HEK293 (cell line): ENCODE data around the gene FGD5.

Experiments used
- CTCF ChIA-PET: fragments of 350-600 bp; formaldehyde crosslinking; extraction: SDS; loops from one replicate; lab custom pipeline; 2021; ENCODE audit warnings: antibody characterized with exemption; lab: Yijun Ruan, JAX
- POLR2A ChIA-PET: fragments of 300-600 bp; formaldehyde crosslinking; extraction: SDS; loops from one replicate; lab custom pipeline; 2020; ENCODE audit warnings: antibody characterized with exemption, inconsistent platforms; lab: Yijun Ruan, JAX
- H3K27ac ChIP-seq: fragments of 200-500 bp; sonication (Bioruptor generic); 2 replicates; pipeline ENCODE4 v1.5.1; 2014; ENCODE audit warnings: low read depth, low read length, control low read depth, inconsistent platforms; ENCODE audit errors: extremely low read depth
- H3K36me3 ChIP-seq, 2 experiments: fragments of 200-500 bp in 1 of 2; sonication (Bioruptor generic) in 1 of 2; 1 replicate in 1 of 2; 2 replicates in 1 of 2; pipeline ENCODE4 v1.5.1; 2014 to 2017; ENCODE audit warnings: inconsistent platforms in 2 of 2, low read length in 2 of 2; ENCODE audit not compliant: control insufficient read depth in 2 of 2, insufficient read depth in 1 of 2
- H3K4me1 ChIP-seq: fragments of 200-500 bp; sonication (Bioruptor generic); 2 replicates; pipeline ENCODE4 v1.5.1; 2014; ENCODE audit warnings: mild to moderate bottlenecking, low read length, inconsistent platforms; ENCODE audit not compliant: control insufficient read depth, insufficient read depth
- H3K4me3 ChIP-seq: 2 replicates; pipeline ENCODE4 v1.5.1; 2011; ENCODE audit warnings: low read depth, mild to moderate bottlenecking, control low read depth, low read length, moderate library complexity
- H3K9me3 ChIP-seq: fragments of 200-500 bp; sonication (Bioruptor generic); 2 replicates; pipeline ENCODE4 v1.5.1; 2014; ENCODE audit warnings: low read depth, low read length, inconsistent platforms; ENCODE audit not compliant: control insufficient read depth, insufficient read depth
- GLI4 ChIP-seq: fragments of 450-650 bp; formaldehyde crosslinking; IDR thresholded peaks from 2 replicates; pipeline ENCODE4 v1.5.1; 2016; ENCODE audit warnings: missing biosample characterization, missing genetic modification characterization
- HOXA7 ChIP-seq: sonication (generic); formaldehyde crosslinking; IDR thresholded peaks from 2 replicates; pipeline ENCODE4 v1.8.1; 2022; ENCODE audit warnings: missing genetic modification reagents, borderline replicate concordance
- PRDM1 ChIP-seq: fragments of 450-650 bp; formaldehyde crosslinking; IDR thresholded peaks from 2 replicates; pipeline ENCODE4; 2016; ENCODE audit warnings: missing biosample characterization, missing genetic modification characterization
- PRDM4 ChIP-seq: fragments of 450-650 bp; formaldehyde crosslinking; IDR thresholded peaks from 2 replicates; pipeline ENCODE4 v1.5.1; 2017; ENCODE audit warnings: missing biosample characterization, missing genetic modification characterization
- TRIM28 ChIP-seq: IDR thresholded peaks from 2 replicates; pipeline ENCODE4 v1.6.1; 2011; ENCODE audit warnings: low read length, control low read depth, borderline replicate concordance
- YY1 ChIP-seq: fragments of 450-650 bp; formaldehyde crosslinking; IDR thresholded peaks from 2 replicates; pipeline ENCODE4 v1.5.1; 2018; ENCODE audit warnings: missing biosample characterization, missing genetic modification characterization
- ZBTB1 ChIP-seq: fragments of 450-650 bp; formaldehyde crosslinking; IDR thresholded peaks from 2 replicates; pipeline ENCODE4 v1.5.1; 2016; ENCODE audit warnings: missing biosample characterization, missing genetic modification characterization
- ZBTB20 ChIP-seq: fragments of 450-650 bp; formaldehyde crosslinking; IDR thresholded peaks from 2 replicates; pipeline ENCODE4 v1.5.1; 2016; ENCODE audit warnings: missing biosample characterization, missing genetic modification characterization
- ZFHX2 ChIP-seq: fragments of 450-650 bp; formaldehyde crosslinking; conservative IDR thresholded peaks from 2 replicates; pipeline ENCODE4 v1.5.1; 2016; ENCODE audit warnings: missing biosample characterization, missing genetic modification characterization
- ZFP3 ChIP-seq: fragments of 450-650 bp; formaldehyde crosslinking; IDR thresholded peaks from 2 replicates; pipeline ENCODE4 v1.5.1; 2016; ENCODE audit warnings: low read depth, missing biosample characterization, missing genetic modification characterization
- ZFP41 ChIP-seq: fragments of 450-650 bp; formaldehyde crosslinking; IDR thresholded peaks from 2 replicates; pipeline ENCODE4 v1.5.1; 2016; ENCODE audit warnings: missing biosample characterization, missing genetic modification characterization, borderline replicate concordance
- ZNF169 ChIP-seq: fragments of 450-650 bp; formaldehyde crosslinking; IDR thresholded peaks from 2 replicates; pipeline ENCODE4 v1.5.1; 2016; ENCODE audit warnings: missing biosample characterization, missing genetic modification characterization
- ZNF184 ChIP-seq: fragments of 450-650 bp; IDR thresholded peaks from 2 replicates; pipeline ENCODE4 v1.5.1; 2018; ENCODE audit warnings: missing biosample characterization, mild to moderate bottlenecking, missing genetic modification characterization
- ZNF211 ChIP-seq: fragments of 450-650 bp; formaldehyde crosslinking; IDR thresholded peaks from 2 replicates; pipeline ENCODE4 v1.5.1; 2016; ENCODE audit warnings: low read depth, missing biosample characterization, missing genetic modification characterization
- ZNF274 ChIP-seq, 2 experiments: fragments of 200-500 bp in 1 of 2; fragments of 450-650 bp in 1 of 2; sonication (Bioruptor generic) in 1 of 2; formaldehyde crosslinking in 1 of 2; IDR thresholded peaks; 2 replicates each; pipeline versions ENCODE4 v1.5.1 to v1.6.1; 2014 to 2016; ENCODE audit warnings: borderline replicate concordance in 1 of 2, inconsistent platforms in 1 of 2, low read length in 1 of 2, missing biosample characterization in 1 of 2, missing genetic modification characterization in 1 of 2
- ZNF398 ChIP-seq: fragments of 450-650 bp; formaldehyde crosslinking; IDR thresholded peaks from 2 replicates; pipeline ENCODE4 v1.5.1; 2017; ENCODE audit warnings: missing biosample characterization, missing genetic modification characterization
- ZNF423 ChIP-seq: fragments of 450-650 bp; formaldehyde crosslinking; IDR thresholded peaks from 2 replicates; pipeline ENCODE4 v1.5.1; 2016; ENCODE audit warnings: missing biosample characterization, missing genetic modification characterization
- ZNF433 ChIP-seq: fragments of 450-650 bp; formaldehyde crosslinking; IDR thresholded peaks from 2 replicates; pipeline ENCODE4 v1.5.1; 2016; ENCODE audit warnings: missing biosample characterization, missing genetic modification characterization, low read depth
- ZNF548 ChIP-seq: fragments of 450-650 bp; formaldehyde crosslinking; IDR thresholded peaks from 2 replicates; pipeline ENCODE4 v1.5.1; 2016; ENCODE audit warnings: missing biosample characterization, missing genetic modification characterization
- ZNF555 ChIP-seq: fragments of 450-650 bp; formaldehyde crosslinking; conservative IDR thresholded peaks from 2 replicates; pipeline ENCODE4 v1.5.1; 2017; ENCODE audit warnings: missing biosample characterization, mild to moderate bottlenecking, missing genetic modification characterization, inconsistent platforms
- ZNF600 ChIP-seq: fragments of 450-650 bp; formaldehyde crosslinking; IDR thresholded peaks from 2 replicates; pipeline ENCODE4 v1.5.1; 2016; ENCODE audit warnings: missing biosample characterization, missing genetic modification characterization
- ZNF670 ChIP-seq: fragments of 450-650 bp; formaldehyde crosslinking; IDR thresholded peaks from 2 replicates; pipeline ENCODE4 v1.5.1; 2016; ENCODE audit warnings: missing biosample characterization, missing genetic modification characterization, low read depth
- ZNF707 ChIP-seq: fragments of 450-650 bp; formaldehyde crosslinking; IDR thresholded peaks from 2 replicates; pipeline ENCODE4 v1.5.1; 2016; ENCODE audit warnings: missing biosample characterization, missing genetic modification characterization
- ZNF747 ChIP-seq: fragments of 450-650 bp; formaldehyde crosslinking; IDR thresholded peaks from 2 replicates; pipeline ENCODE4 v1.5.1; 2016; ENCODE audit warnings: missing biosample characterization, missing genetic modification characterization
- ZNF76 ChIP-seq: fragments of 450-650 bp; formaldehyde crosslinking; IDR thresholded peaks from 2 replicates; pipeline ENCODE4; 2016; ENCODE audit warnings: low read depth, missing biosample characterization, missing genetic modification characterization, borderline replicate concordance
- ZNF830 ChIP-seq: fragments of 450-650 bp; IDR thresholded peaks from 2 replicates; pipeline ENCODE4 v1.5.0; 2018; ENCODE audit warnings: missing biosample characterization, missing genetic modification characterization, low read depth, mild to moderate bottlenecking, moderate library complexity
- TF ChIP-seq, protein P1 (sequence below): fragments of 450-650 bp; formaldehyde crosslinking; IDR thresholded peaks from 2 replicates; pipeline ENCODE4 v1.5.1; 2016; ENCODE audit warnings: missing biosample characterization, missing genetic modification characterization

Gene FGD5

DNA sequence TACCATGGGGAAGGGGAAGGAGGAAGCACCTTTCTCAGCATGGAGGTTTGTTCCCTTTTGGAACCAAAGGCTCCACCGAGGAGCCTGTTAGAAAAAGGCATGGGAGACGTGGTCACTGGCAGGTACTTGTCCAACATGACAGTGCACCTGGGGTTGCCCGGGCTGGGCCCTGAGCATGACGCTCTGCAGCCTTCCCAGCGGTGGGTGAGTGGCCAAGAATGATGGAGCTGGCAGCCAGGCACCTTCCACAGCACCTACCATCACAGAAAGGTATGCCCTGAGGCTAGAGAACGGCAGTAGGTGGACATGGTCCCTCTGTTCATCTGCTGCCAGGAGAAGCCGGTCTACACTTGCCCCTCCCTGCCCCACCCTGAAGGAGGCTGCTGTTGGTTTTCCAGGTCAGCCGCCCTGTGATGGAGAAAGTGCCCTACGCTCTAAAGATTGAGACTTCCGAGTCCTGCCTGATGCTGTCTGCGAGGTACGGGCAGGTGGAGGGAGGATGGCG lies 99.6 kb downstream of the FGD5 start:
- Histone ChIP-seq H3K36me3 (no peaks in the 10 kb centered on the region), H3K4me1 (no peaks in the 10 kb centered on the region), H3K4me3 (no peak overlapping the region), H3K27ac (no peak overlapping the region), H3K9me3 (no peaks in the 10 kb centered on the region)
- TF ChIP-seq HOXA7 (CRISPR knock-in tag) (no peak), PRDM1 (no peak), ZNF76 (tag by site-specific recombination) (no peak), GLI4 (tag by site-specific recombination) (no peak), ZNF274 (IDR thresholded peaks at IDR 0.05; ENCODE audit: low read length) (no peak), ZNF274 (tag by site-specific recombination; IDR thresholded peaks at IDR 0.05; ENCODE audit: borderline replicate concordance) (no peak), PRDM4 (no peak), ZNF548 (no peak), YY1 (tag by site-specific recombination) (no peak), ZNF423 (tag by site-specific recombination) (no peak), TRIM28 (no peak), ZNF184 (tag by site-specific recombination) (no peak), ZNF555 (tag by site-specific recombination) (no peak), ZNF707 (no peak), ZNF433 (tag by site-specific recombination) (no peak), ZBTB20 (tag by site-specific recombination) (no peak), ZNF398 (tag by site-specific recombination) (no peak), ZNF600 (no peak), ZNF747 (tag by site-specific recombination) (no peak)
- TF ChIP-seq, protein P1, sequence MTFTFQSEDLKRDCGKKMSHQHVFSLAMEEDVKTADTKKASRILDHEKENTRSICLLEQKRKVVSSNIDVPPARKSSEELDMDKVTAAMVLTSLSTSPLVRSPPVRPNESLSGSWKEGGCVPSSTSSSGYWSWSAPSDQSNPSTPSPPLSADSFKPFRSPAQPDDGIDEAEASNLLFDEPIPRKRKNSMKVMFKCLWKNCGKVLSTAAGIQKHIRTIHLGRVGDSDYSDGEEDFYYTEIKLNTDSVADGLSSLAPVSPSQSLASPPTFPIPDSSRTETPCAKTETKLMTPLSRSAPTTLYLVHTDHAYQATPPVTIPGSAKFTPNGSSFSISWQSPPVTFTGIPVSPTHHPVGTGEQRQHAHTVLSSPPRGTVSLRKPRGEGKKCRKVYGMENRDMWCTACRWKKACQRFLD, result no peak
- ChIA-PET CTCF (interaction anchor here (0.5 to 0.7 kb wide), 4 partner anchors 42 to 121 kb away, joined by 3 to 4 read pairs (median 4); no protein-coding TSS in a partner anchor), POLR2A (interaction anchor here (0.6 kb wide), 1 partner anchor 181 kb away, joined by 5 read pairs; no protein-coding TSS in a partner anchor)

DNA sequence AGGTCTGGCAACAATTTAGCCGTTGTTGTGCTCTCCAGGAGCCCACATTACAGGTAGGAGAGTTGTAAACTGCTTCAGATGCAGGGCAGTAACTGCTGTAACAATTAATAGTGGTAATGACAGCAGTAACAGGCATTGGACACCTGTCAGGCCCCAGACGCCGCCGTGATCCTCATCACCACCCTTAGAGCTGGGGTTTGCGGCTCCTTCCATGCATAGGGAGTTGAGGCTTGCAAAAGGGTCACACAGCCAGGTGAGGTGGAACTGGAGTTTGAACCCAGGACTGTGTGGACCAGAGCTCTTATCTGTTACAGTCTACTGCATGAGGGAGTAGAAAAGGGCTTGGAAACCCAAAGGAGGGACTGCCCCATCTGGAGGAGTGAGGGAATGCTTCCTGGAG lies 101.8 kb downstream of the FGD5 start:
- no peaks in the 10 kb centered on the region for H3K4me1 ChIP-seq
- H3K4me3 ChIP-seq, result no peak overlapping the region
- ChIA-PET CTCF (interaction anchor here (0.5 to 5.5 kb wide), 36 partner anchors 10 to 1265 kb away, joined by 3 to 91 read pairs (median 4); partner anchors contain the start of gene C3orf20), POLR2A (interaction anchor here (0.9 to 1.0 kb wide), 2 partner anchors 128 to 130 kb away, joined by 3 to 6 read pairs; no protein-coding TSS in a partner anchor)
- H3K36me3 ChIP-seq, result no peaks in the 10 kb centered on the region
- no peaks in the 10 kb centered on the region for H3K9me3 ChIP-seq
- H3K27ac ChIP-seq, result no peak overlapping the region
- TF ChIP-seq ZFHX2 (tag by site-specific recombination) (no peak), ZFP3 (tag by site-specific recombination) (no peak), ZNF670 (no peak), ZNF169 (no peak), ZNF211 (tag by site-specific recombination) (no peak), ZFP41 (tag by site-specific recombination) (no peak), ZNF830 (tag by site-specific recombination) (no peak), ZBTB1 (tag by site-specific recombination) (no peak)
- TF ChIP-seq, protein P1, result no peak
